CD4-positive, alpha-beta T cell (primary cell): Measurements from ENCODE around the gene ZSCAN23. TPM values are rescaled to one million over a fixed set of nuclear protein-coding genes. Genes with fewer than 3 reads are reported as not detected.
A peak's percentile ranks its signal among the peaks of the same experiment; 100 is the strongest.

ENCODE experiments used
- ATAC-seq: fragments of 200-7000 bp; cut with Tn5 transposase; one replicate; pipeline ENCODE4 v1.10.0; 2022; ENCODE audit warnings: mild to moderate bottlenecking; ENCODE audit not compliant: poor library complexity
- CTCF ChIA-PET: fragments of 350-600 bp; sonication (Branson Sonifier 250); formaldehyde crosslinking; loops from one replicate; lab custom pipeline; 2021; ENCODE audit warnings: antibody characterized with exemption, inconsistent platforms; lab: Charles Lee
- POLR2A ChIA-PET: fragments of 350-600 bp; sonication (Branson Sonifier 250); formaldehyde crosslinking; loops from one replicate; lab custom pipeline; 2021; ENCODE audit warnings: antibody characterized with exemption, inconsistent platforms; lab: Charles Lee
- DNase-seq, 14 experiments: peaks; one replicate each; pipeline ENCODE4 v3.0.0-alpha.2; 2013 to 2020; ENCODE audit warnings: mixed read lengths in 2 of 14
- H3K27ac ChIP-seq, 2 donors: one replicate each; pipeline versions ENCODE4 v1.5.1 to v1.7.0; 2013; ENCODE audit warnings: low read length in 2 of 2, low read depth in 1 of 2, mild to moderate bottlenecking in 1 of 2
- H3K27me3 ChIP-seq, 2 experiments: 1 replicate in 1 of 2; 2 replicates in 1 of 2; pipeline versions ENCODE4 v1.6.1 to v1.7.0; 2013; ENCODE audit warnings: low read length in 2 of 2, control low read depth in 1 of 2, mild to moderate bottlenecking in 1 of 2, moderate library complexity in 1 of 2; ENCODE audit not compliant: insufficient read depth in 2 of 2, control insufficient read depth in 1 of 2
- H3K36me3 ChIP-seq: one replicate; pipeline ENCODE4 v1.6.1; 2013; ENCODE audit warnings: low read length, control low read depth; ENCODE audit not compliant: insufficient read depth
- H3K4me1 ChIP-seq: one replicate; pipeline ENCODE4 v1.6.1; 2013; ENCODE audit warnings: low read length, control low read depth; ENCODE audit not compliant: insufficient read depth
- H3K4me3 ChIP-seq: one replicate; pipeline ENCODE4 v1.5.1; 2013; ENCODE audit warnings: mild to moderate bottlenecking, low read length, moderate library complexity
- H3K9me3 ChIP-seq, 2 experiments: 1 replicate in 1 of 2; 2 replicates in 1 of 2; pipeline versions ENCODE4 v1.6.1 to v1.7.0; 2013; ENCODE audit warnings: low read length in 2 of 2, mild to moderate bottlenecking in 2 of 2, control low read depth in 1 of 2, moderate library complexity in 1 of 2; ENCODE audit not compliant: control insufficient read depth in 1 of 2, insufficient read depth in 1 of 2
- H3K27ac Mint-ChIP-seq: one replicate; pipeline ENCODE4 v1.8.0; 2020; ENCODE audit warnings: mixed read lengths
- H3K27me3 Mint-ChIP-seq: one replicate; pipeline ENCODE4 v1.8.0; 2021; ENCODE audit warnings: mixed read lengths
- H3K36me3 Mint-ChIP-seq: one replicate; pipeline ENCODE4 v1.8.0; 2021; ENCODE audit warnings: low read depth, mixed read lengths
- H3K4me1 Mint-ChIP-seq: one replicate; pipeline ENCODE4 v1.8.0; 2021; ENCODE audit warnings: low read depth, mixed read lengths
- H3K4me3 Mint-ChIP-seq: one replicate; pipeline ENCODE4 v1.8.0; 2020; ENCODE audit warnings: mild to moderate bottlenecking, mixed read lengths
- H3K9me3 Mint-ChIP-seq: one replicate; pipeline ENCODE4 v1.8.0; 2020; ENCODE audit warnings: mixed read lengths
- CTCF ChIP-seq: fragments of 200-600 bp; IDR thresholded peaks from one replicate; pipeline ENCODE4 v1.8.0; 2022; ENCODE audit warnings: antibody characterized with exemption, mild to moderate bottlenecking
- intact Hi-C, 2 experiments: fragments of 100-400 bp; cut with DNase I in 1 of 2; cut with micrococcal nuclease in 1 of 2; formaldehyde crosslinking; loops; one replicate each; pipeline versions ENCODE4 v1.15.1 to v1.9.0; 2023 to 2025; cut with DNase I, micrococcal nuclease
- total RNA-seq, 174 experiments: library from RNA in 2 of 174; stranded (reverse) in 2 of 174; gene quantifications; one replicate each; pipeline ENCODE4 v1.2.3 and lab custom pipeline; 2021 to 2026

Gene ZSCAN23
- total RNA-seq, 2 experiments from 2014 or later, result 0.19 to 0.78 TPM

DNA sequence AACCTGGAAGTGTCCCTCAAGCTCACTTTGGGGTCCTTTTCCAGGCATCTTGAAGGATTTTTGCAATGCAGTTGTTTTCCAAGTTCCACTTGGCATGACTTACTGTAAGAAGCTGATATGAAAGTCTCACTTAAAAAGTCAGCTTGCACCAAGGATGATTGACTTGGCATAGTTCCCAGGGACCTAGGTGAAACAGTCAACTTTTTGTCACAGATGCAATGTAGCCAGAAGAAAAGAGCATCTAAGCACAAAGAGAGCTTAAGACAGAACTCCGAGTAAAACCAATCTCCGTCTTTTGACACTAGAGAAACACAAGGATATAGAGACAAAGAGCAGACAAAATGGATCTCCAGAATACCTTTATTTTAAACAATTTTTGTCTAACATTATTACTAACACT, 41.1 kb downstream of the ZSCAN23 start:
- DNase-seq (no peak), ATAC-seq (no peak)
- Histone ChIP-seq H3K9me3 (no peaks in the 10 kb centered on the region), H3K4me1 (peaks cover 15% of the 10 kb centered on the region), H3K4me3 (no peak overlapping the region), H3K27me3 (no peaks in the 10 kb centered on the region), H3K27ac (no peak overlapping the region), H3K36me3 (peaks cover 3% of the 10 kb centered on the region)
- Mint-ChIP-seq H3K4me3 (no peak overlapping the region), H3K27ac (no peak overlapping the region), H3K4me1 (peaks cover 30% of the 10 kb centered on the region), H3K9me3 (peaks cover 2% of the 10 kb centered on the region), H3K36me3 (peaks cover 26% of the 10 kb centered on the region), H3K27me3 (peaks cover 49% of the 10 kb centered on the region)
- POLR2A ChIA-PET, result interaction anchor here (0.7 kb wide), 1 partner anchor 142 kb away, joined by 4 read pairs; no protein-coding TSS in a partner anchor
- TF ChIP-seq CTCF, result no peak
- CTCF ChIA-PET, result interaction anchor here (1.2 kb wide), 1 partner anchor 19 kb away, joined by 3 read pairs; no protein-coding TSS in a partner anchor
- intact Hi-C loops, result loop anchor here (5.0 kb wide), 2 partner anchors 140 to 150 kb away; partner anchors contain the start of gene ZKSCAN4 (in 1 of the 2)

GRCh38 chr6:28401172-28401571, 42.1 kb downstream of the ZSCAN23 start:
- H3K27ac Mint-ChIP-seq, result peak overlapping the region; percentile 36
- TF ChIP-seq CTCF, result no peak
- Histone ChIP-seq H3K27ac (no peak overlapping the region), H3K4me1 (peaks cover 20% of the 10 kb centered on the region), H3K27me3 (no peaks in the 10 kb centered on the region), H3K4me3 (no peak overlapping the region), H3K9me3 (no peaks in the 10 kb centered on the region), H3K36me3 (peaks cover 7% of the 10 kb centered on the region)
- H3K9me3 Mint-ChIP-seq, result peaks cover 2% of the 10 kb centered on the region
- H3K4me3 Mint-ChIP-seq, result peak overlapping the region; percentile 72
- ChIA-PET POLR2A (no interaction called here), CTCF (no interaction called here)
- peaks cover 36% of the 10 kb centered on the region for H3K36me3 Mint-ChIP-seq
- ATAC-seq (no peak), DNase-seq (no peak)
- intact Hi-C loops, result loop anchor here (2.0 to 5.0 kb wide), 3 partner anchors 48 to 149 kb away; partner anchors contain the start of gene ZKSCAN4 (in 1 of the 2)
- peaks cover 40% of the 10 kb centered on the region for H3K27me3 Mint-ChIP-seq
- H3K4me1 Mint-ChIP-seq, result peaks cover 40% of the 10 kb centered on the region

DNA sequence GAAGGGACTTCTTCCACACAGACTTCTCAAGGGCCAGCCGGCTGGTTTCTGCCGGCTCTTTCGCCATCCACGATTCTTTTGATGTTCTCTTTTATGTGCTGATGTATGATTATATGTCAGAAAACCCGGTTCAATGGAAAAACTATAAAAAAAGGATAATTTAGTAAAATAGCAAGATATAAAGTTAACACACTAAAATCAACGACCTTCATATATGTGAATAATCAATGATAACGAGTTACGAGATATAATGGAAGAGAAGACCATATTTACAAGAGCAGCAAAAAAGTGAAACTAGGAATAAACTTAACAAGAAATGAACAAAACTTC, 43.2 kb downstream of the ZSCAN23 start:
- peaks cover 51% of the 10 kb centered on the region for H3K4me1 Mint-ChIP-seq
- POLR2A ChIA-PET, result interaction anchor here (2.2 kb wide), 1 partner anchor 259 kb away, joined by 14 read pairs; the partner anchor contains the start of gene ZKSCAN8
- peak overlapping the region; percentile 97 for H3K4me3 Mint-ChIP-seq

More for the DNA sequence above, 43.2 kb downstream of the ZSCAN23 start:
- Histone ChIP-seq H3K9me3 (no peaks in the 10 kb centered on the region), H3K36me3 (peaks cover 13% of the 10 kb centered on the region), H3K4me1 (peaks cover 20% of the 10 kb centered on the region), H3K27ac (peak overlapping the region in 1 of 2 donors; percentile 23), H3K27me3 (no peaks in the 10 kb centered on the region), H3K4me3 (peak overlapping the region; percentile 69)
- peak overlapping the region; percentile 86 for H3K27ac Mint-ChIP-seq
- peaks cover 34% of the 10 kb centered on the region for H3K27me3 Mint-ChIP-seq
- no peak for ATAC-seq
- TF ChIP-seq CTCF, result no peak
- intact Hi-C loops, result loop anchor here (2.0 to 5.0 kb wide), 3 partner anchors 47 to 148 kb away; partner anchors contain the start of gene ZKSCAN4 (in 1 of the 2)
- H3K36me3 Mint-ChIP-seq, result peaks cover 47% of the 10 kb centered on the region
- CTCF ChIA-PET, result interaction anchor here (2.6 kb wide), 1 partner anchor 44 kb away, joined by 5 read pairs; no protein-coding TSS in a partner anchor
- H3K9me3 Mint-ChIP-seq, result peaks cover 2% of the 10 kb centered on the region
- DNase-seq, result no peak
